ENCODE data around the gene CELF5.
"Not testable (repeated sequence)": the region's sequence is repeated elsewhere in the genome, so short reads cannot be mapped to it uniquely, and the experiment has no call there.

CELF5 gene

GRCh38 chr19:3220576-3220975 lies 3.9 kb upstream of the CELF5 start:
- Histone ChIP-seq H3K27me3 (ENCODE audit: control insufficient read depth in 3 of 3, insufficient read depth in 3 of 3, low read depth in 1 of 3, low read length in 3 of 3) (no peaks in the 10 kb centered on the region), H3K79me1 (ENCODE audit: low read depth, low read length) (no peaks in the 10 kb centered on the region), H3K9me3 (replicated peaks in 1 of 2; ENCODE audit: control insufficient read depth in 2 of 2, insufficient read depth in 1 of 2, low read depth in 1 of 2, low read length in 2 of 2) (peaks cover 0 to 2% of the 10 kb centered on the region in 2 donors), H3K4me3 (ENCODE audit: low read length in 2 of 2) (no peak overlapping the region), H3K18ac (ENCODE audit: low read length) (no peak overlapping the region), H3K9ac (ENCODE audit: low read depth, low read length, poor library complexity) (no peak overlapping the region), H2AK5ac (ENCODE audit: low read depth, low read length) (no peak overlapping the region), H2BK5ac (ENCODE audit: low read length) (no peak overlapping the region), H4K8ac (ENCODE audit: low read depth, low read length) (no peak overlapping the region), H3K14ac (ENCODE audit: low read length) (no peak overlapping the region), H2BK15ac (ENCODE audit: low read length) (no peak overlapping the region), H3K4me1 (ENCODE audit: control insufficient read depth in 2 of 2, insufficient read depth in 1 of 2, low read depth in 1 of 2, low read length in 2 of 2) (peaks cover 0 to 2% of the 10 kb centered on the region in 2 donors), H3K4me2 (ENCODE audit: insufficient read depth, low read length, poor library complexity, severe bottlenecking) (no peak overlapping the region), H2AFZ (ENCODE audit: low read length) (no peak overlapping the region), H4K91ac (ENCODE audit: low read depth, low read length, poor library complexity) (no peak overlapping the region), H3K27ac (replicated peaks; ENCODE audit: low read length) (no peak overlapping the region), H3K4ac (ENCODE audit: low read length) (no peak overlapping the region), H3K23ac (ENCODE audit: low read depth, low read length, poor library complexity) (no peak overlapping the region), H2BK12ac (ENCODE audit: low read length) (no peak overlapping the region), H3K36me3 (replicated peaks in 1 of 2; ENCODE audit: control insufficient read depth in 2 of 2, insufficient read depth in 2 of 2, low read length in 2 of 2) (peaks cover 0 to 3% of the 10 kb centered on the region in 2 donors), H2BK120ac (ENCODE audit: low read depth, low read length) (no peak overlapping the region)
- WGBS, 2 donors (ENCODE audit: extremely low coverage in 2 of 2, insufficient read length in 2 of 2, insufficient replicate concordance in 1 of 2) = no CpG with 5 or more reads among the region's 12 CpGs
- no peak for DNase-seq (ENCODE audit: low spot score)

GRCh38 chr19:3221576-3221975 lies 2.9 kb upstream of the CELF5 start:
- H3K4me2 ChIP-seq (ENCODE audit: insufficient read depth, low read length, poor library complexity, severe bottlenecking); H3K27me3 ChIP-seq (ENCODE audit: control insufficient read depth in 3 of 3, insufficient read depth in 3 of 3, low read depth in 1 of 3, low read length in 3 of 3); H3K36me3 ChIP-seq (replicated peaks in 1 of 2; ENCODE audit: control insufficient read depth in 2 of 2, insufficient read depth in 2 of 2, low read length in 2 of 2); H3K9me3 ChIP-seq (replicated peaks in 1 of 2; ENCODE audit: control insufficient read depth in 2 of 2, insufficient read depth in 1 of 2, low read depth in 1 of 2, low read length in 2 of 2); H3K4ac ChIP-seq (ENCODE audit: low read length); H3K27ac ChIP-seq (replicated peaks; ENCODE audit: low read length); H2AK5ac ChIP-seq (ENCODE audit: low read depth, low read length); H3K9ac ChIP-seq (ENCODE audit: low read depth, low read length, poor library complexity); H3K18ac ChIP-seq (ENCODE audit: low read length); H3K14ac ChIP-seq (ENCODE audit: low read length); H4K91ac ChIP-seq (ENCODE audit: low read depth, low read length, poor library complexity); H2BK15ac ChIP-seq (ENCODE audit: low read length); H2BK5ac ChIP-seq (ENCODE audit: low read length); H2BK12ac ChIP-seq (ENCODE audit: low read length); H2AFZ ChIP-seq (ENCODE audit: low read length); H3K4me3 ChIP-seq (ENCODE audit: low read length in 2 of 2); H2BK120ac ChIP-seq (ENCODE audit: low read depth, low read length); H4K8ac ChIP-seq (ENCODE audit: low read depth, low read length); H3K79me1 ChIP-seq (ENCODE audit: low read depth, low read length); DNase-seq (ENCODE audit: low spot score); H3K23ac ChIP-seq (ENCODE audit: low read depth, low read length, poor library complexity); H3K4me1 ChIP-seq (ENCODE audit: control insufficient read depth in 2 of 2, insufficient read depth in 1 of 2, low read depth in 1 of 2, low read length in 2 of 2): not testable (repeated sequence)
- WGBS, 2 donors (ENCODE audit: extremely low coverage in 2 of 2, insufficient read length in 2 of 2, insufficient replicate concordance in 1 of 2) = no CpG with 5 or more reads among the region's 5 CpGs

GRCh38 chr19:3222709-3223108 lies 1.8 kb upstream of the CELF5 start:
- Histone ChIP-seq H3K9me3 (replicated peaks in 1 of 2; ENCODE audit: control insufficient read depth in 2 of 2, insufficient read depth in 1 of 2, low read depth in 1 of 2, low read length in 2 of 2) (no peaks in the 10 kb centered on the region), H3K9ac (ENCODE audit: low read depth, low read length, poor library complexity) (no peak overlapping the region), H3K4me2 (ENCODE audit: insufficient read depth, low read length, poor library complexity, severe bottlenecking) (no peak overlapping the region), H2BK15ac (ENCODE audit: low read length) (no peak overlapping the region), H4K8ac (ENCODE audit: low read depth, low read length) (no peak overlapping the region), H2AFZ (ENCODE audit: low read length) (no peak overlapping the region), H3K27ac (replicated peaks; ENCODE audit: low read length) (no peak overlapping the region), H4K91ac (ENCODE audit: low read depth, low read length, poor library complexity) (no peak overlapping the region), H3K14ac (ENCODE audit: low read length) (no peak overlapping the region), H3K4me1 (ENCODE audit: control insufficient read depth in 2 of 2, insufficient read depth in 1 of 2, low read depth in 1 of 2, low read length in 2 of 2) (peaks cover 3 to 7% of the 10 kb centered on the region in 2 donors), H2AK5ac (ENCODE audit: low read depth, low read length) (no peak overlapping the region), H2BK120ac (ENCODE audit: low read depth, low read length) (no peak overlapping the region), H2BK5ac (ENCODE audit: low read length) (no peak overlapping the region), H3K36me3 (replicated peaks in 1 of 2; ENCODE audit: control insufficient read depth in 2 of 2, insufficient read depth in 2 of 2, low read length in 2 of 2) (no peaks in the 10 kb centered on the region), H3K4me3 (ENCODE audit: low read length in 2 of 2) (no peak overlapping the region), H2BK12ac (ENCODE audit: low read length) (no peak overlapping the region), H3K79me1 (ENCODE audit: low read depth, low read length) (no peaks in the 10 kb centered on the region), H3K4ac (ENCODE audit: low read length) (no peak overlapping the region), H3K18ac (ENCODE audit: low read length) (no peak overlapping the region), H3K27me3 (ENCODE audit: control insufficient read depth in 3 of 3, insufficient read depth in 3 of 3, low read depth in 1 of 3, low read length in 3 of 3) (no peaks in the 10 kb centered on the region), H3K23ac (ENCODE audit: low read depth, low read length, poor library complexity) (no peak overlapping the region)
- DNase-seq (ENCODE audit: low spot score) = no peak
- WGBS, 2 donors (ENCODE audit: extremely low coverage in 2 of 2, insufficient read length in 2 of 2, insufficient replicate concordance in 1 of 2) = 100% methylated on average over 1 of the region's 5 CpGs; no CpG with 5 or more reads in 1 of the 2 donors

- Histone ChIP-seq H3K4me1 (ENCODE audit: control insufficient read depth in 2 of 2, insufficient read depth in 1 of 2, low read depth in 1 of 2, low read length in 2 of 2) (peaks cover 3 to 10% of the 10 kb centered on the region in 2 donors), H2AFZ (ENCODE audit: low read length) (peak overlapping the region; percentile 71), H4K8ac (ENCODE audit: low read depth, low read length) (no peak overlapping the region), H3K79me1 (ENCODE audit: low read depth, low read length) (no peaks in the 10 kb centered on the region), H2BK120ac (ENCODE audit: low read depth, low read length) (no peak overlapping the region), H2BK5ac (ENCODE audit: low read length) (no peak overlapping the region), H2BK15ac (ENCODE audit: low read length) (no peak overlapping the region), H3K18ac (ENCODE audit: low read length) (no peak overlapping the region), H3K27me3 (ENCODE audit: control insufficient read depth in 3 of 3, insufficient read depth in 3 of 3, low read depth in 1 of 3, low read length in 3 of 3) (no peaks in the 10 kb centered on the region), H3K4ac (ENCODE audit: low read length) (no peak overlapping the region), H3K9ac (ENCODE audit: low read depth, low read length, poor library complexity) (no peak overlapping the region), H4K91ac (ENCODE audit: low read depth, low read length, poor library complexity) (no peak overlapping the region), H3K36me3 (replicated peaks in 1 of 2; ENCODE audit: control insufficient read depth in 2 of 2, insufficient read depth in 2 of 2, low read length in 2 of 2) (peaks cover 0 to 2% of the 10 kb centered on the region in 2 donors), H3K4me2 (ENCODE audit: insufficient read depth, low read length, poor library complexity, severe bottlenecking) (peak overlapping the region; percentile 62), H3K9me3 (replicated peaks in 1 of 2; ENCODE audit: control insufficient read depth in 2 of 2, insufficient read depth in 1 of 2, low read depth in 1 of 2, low read length in 2 of 2) (no peaks in the 10 kb centered on the region), H2BK12ac (ENCODE audit: low read length) (no peak overlapping the region), H3K4me3 (ENCODE audit: low read length in 2 of 2) (peak overlapping the region; percentile 74 to 81), H3K23ac (ENCODE audit: low read depth, low read length, poor library complexity) (no peak overlapping the region), H3K14ac (ENCODE audit: low read length) (no peak overlapping the region), H2AK5ac (ENCODE audit: low read depth, low read length) (peak overlapping the region; percentile 93), H3K27ac (replicated peaks; ENCODE audit: low read length) (no peak overlapping the region)
- WGBS, 2 donors (ENCODE audit: extremely low coverage in 2 of 2, insufficient read length in 2 of 2, insufficient replicate concordance in 1 of 2) = no CpG with 5 or more reads among the region's 9 CpGs
- DNase-seq (ENCODE audit: low spot score) = no peak
Observed at GRCh38 chr19:3225169-3225485, 666 bp downstream of the CELF5 start.
